ENCODE data around the gene GSAP. TPM values are rescaled to one million over a fixed set of nuclear protein-coding genes. Genes with fewer than 3 reads are reported as not detected.

GSAP gene
- total RNA-seq, 1 donor from 2014 or later = 19.6 TPM

DNA sequence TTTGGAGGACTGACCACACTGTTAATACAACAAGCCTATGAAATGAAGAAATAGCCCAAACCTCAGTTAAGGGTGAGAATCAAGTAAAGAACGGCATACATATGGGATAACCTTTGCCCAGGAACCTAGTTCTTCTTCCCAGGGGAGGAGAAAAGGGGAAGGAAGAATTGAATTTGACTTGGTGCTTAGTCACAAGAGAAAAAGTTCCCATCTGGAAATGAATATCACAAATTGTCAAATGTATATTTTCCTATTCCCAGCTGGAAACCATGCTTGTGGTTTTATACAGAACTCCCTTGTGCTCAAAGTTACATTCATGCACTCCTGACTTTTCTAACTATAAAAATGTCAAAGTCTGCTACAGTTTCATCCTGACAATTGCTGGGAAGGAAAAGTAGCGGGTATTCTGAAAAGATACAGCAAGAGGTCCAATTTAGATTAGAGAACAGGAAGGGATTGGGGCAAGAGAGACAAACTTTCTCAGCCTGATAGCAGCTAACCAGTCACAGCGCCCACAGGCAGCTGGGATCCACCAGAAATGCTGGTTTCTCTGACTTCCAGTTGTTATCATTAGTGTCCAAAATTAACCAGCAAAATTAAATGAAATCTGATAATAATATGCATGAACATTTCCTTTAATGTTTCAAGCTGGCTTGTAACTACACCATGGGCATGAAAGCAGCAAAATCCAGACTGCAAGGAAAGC is 18.6 kb upstream of the GSAP start:
- no peak overlapping the region for H3K27ac Mint-ChIP-seq
- DNase-seq (ENCODE audit: low spot score in 2 of 2, unreplicated experiment in 2 of 2) = no peak
- H3K4me1 Mint-ChIP-seq = peaks cover 13% of the 10 kb centered on the region

DNA sequence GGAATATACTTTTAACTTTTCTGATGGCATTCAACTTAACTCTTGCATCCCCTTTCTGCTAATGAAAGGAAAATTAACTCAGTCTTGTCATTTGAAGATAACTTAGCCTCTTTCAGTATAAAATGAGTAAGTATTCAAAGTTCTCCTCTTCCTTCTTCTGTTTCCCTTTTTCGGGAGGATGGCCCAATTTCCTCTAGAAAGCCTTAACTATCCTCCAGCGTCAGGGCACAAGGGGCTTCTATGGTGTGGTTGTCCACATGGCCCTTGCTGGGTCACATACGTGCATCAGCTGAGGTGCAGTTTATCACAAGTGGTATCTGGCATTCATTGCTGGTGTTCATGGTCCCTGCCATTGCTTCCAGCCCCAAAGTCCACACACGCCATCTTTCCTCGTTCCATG is 17.8 kb upstream of the GSAP start:
- Mint-ChIP-seq H3K27me3 (ENCODE audit: low read depth) (no peaks in the 10 kb centered on the region), H3K9me3 (no peaks in the 10 kb centered on the region), H3K4me3 (no peak overlapping the region), H3K4me1 (peaks cover 13% of the 10 kb centered on the region), H3K27ac (no peak overlapping the region), H3K36me3 (no peaks in the 10 kb centered on the region)
- TF ChIP-seq, protein P1, sequence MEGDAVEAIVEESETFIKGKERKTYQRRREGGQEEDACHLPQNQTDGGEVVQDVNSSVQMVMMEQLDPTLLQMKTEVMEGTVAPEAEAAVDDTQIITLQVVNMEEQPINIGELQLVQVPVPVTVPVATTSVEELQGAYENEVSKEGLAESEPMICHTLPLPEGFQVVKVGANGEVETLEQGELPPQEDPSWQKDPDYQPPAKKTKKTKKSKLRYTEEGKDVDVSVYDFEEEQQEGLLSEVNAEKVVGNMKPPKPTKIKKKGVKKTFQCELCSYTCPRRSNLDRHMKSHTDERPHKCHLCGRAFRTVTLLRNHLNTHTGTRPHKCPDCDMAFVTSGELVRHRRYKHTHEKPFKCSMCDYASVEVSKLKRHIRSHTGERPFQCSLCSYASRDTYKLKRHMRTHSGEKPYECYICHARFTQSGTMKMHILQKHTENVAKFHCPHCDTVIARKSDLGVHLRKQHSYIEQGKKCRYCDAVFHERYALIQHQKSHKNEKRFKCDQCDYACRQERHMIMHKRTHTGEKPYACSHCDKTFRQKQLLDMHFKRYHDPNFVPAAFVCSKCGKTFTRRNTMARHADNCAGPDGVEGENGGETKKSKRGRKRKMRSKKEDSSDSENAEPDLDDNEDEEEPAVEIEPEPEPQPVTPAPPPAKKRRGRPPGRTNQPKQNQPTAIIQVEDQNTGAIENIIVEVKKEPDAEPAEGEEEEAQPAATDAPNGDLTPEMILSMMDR (IDR thresholded peaks at IDR 0.05; ENCODE audit: unreplicated experiment) = no peak
- DNase-seq (ENCODE audit: low spot score in 2 of 2, unreplicated experiment in 2 of 2) = no peak

More for the DNA sequence above, 18.6 kb upstream of the GSAP start:
- Mint-ChIP-seq H3K27me3 (ENCODE audit: low read depth) (no peaks in the 10 kb centered on the region), H3K36me3 (no peaks in the 10 kb centered on the region), H3K4me3 (no peak overlapping the region), H3K9me3 (no peaks in the 10 kb centered on the region)
- TF ChIP-seq, protein P1 (IDR thresholded peaks at IDR 0.05; ENCODE audit: unreplicated experiment) = no peak

DNA sequence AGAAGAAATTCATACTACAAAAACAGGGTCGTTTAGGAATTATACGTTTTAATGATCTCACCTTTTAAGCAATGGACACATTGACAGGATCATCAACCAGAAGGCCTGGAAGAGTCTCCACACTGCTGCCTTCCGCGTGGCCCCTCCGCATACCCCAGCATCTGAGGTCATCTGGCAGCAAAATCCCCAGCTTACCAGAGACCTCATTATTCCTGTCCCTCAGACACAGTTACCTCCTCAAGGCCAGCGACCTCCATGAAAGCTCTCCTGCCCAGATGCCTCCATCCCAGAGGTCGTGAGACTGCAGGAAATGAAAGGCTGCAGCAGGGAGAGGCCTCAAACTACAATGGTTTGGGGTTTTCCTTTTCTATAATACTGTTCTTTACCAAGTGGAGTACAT is 14.8 kb upstream of the GSAP start:
- no peaks in the 10 kb centered on the region for H3K36me3 Mint-ChIP-seq
- no peak overlapping the region for H3K4me3 Mint-ChIP-seq
- peaks cover 35% of the 10 kb centered on the region for H3K4me1 Mint-ChIP-seq
- no peaks in the 10 kb centered on the region for H3K27me3 Mint-ChIP-seq (ENCODE audit: low read depth)
- H3K27ac Mint-ChIP-seq = no peak overlapping the region
- no peak for DNase-seq (ENCODE audit: low spot score in 2 of 2, unreplicated experiment in 2 of 2)
- TF ChIP-seq, protein P1 (IDR thresholded peaks at IDR 0.05; ENCODE audit: unreplicated experiment) = no peak
- H3K9me3 Mint-ChIP-seq = no peaks in the 10 kb centered on the region

DNA sequence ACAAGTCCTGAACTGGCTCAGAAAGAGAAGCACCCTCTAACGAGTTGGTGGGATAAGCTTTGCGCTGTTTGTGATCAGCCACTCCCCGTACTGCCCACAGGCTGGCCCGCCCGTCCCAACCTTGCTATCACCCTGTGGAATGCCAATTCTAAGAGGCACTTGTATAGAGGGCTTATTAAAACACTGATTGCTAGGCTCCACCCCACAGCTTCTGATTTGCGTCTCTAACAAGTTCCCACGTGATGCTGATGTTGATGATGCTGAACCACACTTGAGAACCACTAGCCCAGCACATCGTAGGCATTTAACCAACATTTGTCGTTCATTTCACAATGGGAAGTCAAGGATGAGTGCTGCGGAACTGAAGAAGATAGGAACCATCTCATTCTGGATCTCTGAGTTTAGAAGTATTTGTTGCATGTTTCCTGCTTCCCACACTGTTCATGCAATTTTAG is 12.7 kb upstream of the GSAP start:
- Mint-ChIP-seq H3K27me3 (ENCODE audit: low read depth) (no peaks in the 10 kb centered on the region), H3K4me3 (no peak overlapping the region), H3K4me1 (peaks cover 42% of the 10 kb centered on the region), H3K27ac (no peak overlapping the region), H3K36me3 (no peaks in the 10 kb centered on the region), H3K9me3 (no peaks in the 10 kb centered on the region)
- no peak for DNase-seq (ENCODE audit: low spot score in 2 of 2, unreplicated experiment in 2 of 2)
- TF ChIP-seq, protein P1 (IDR thresholded peaks at IDR 0.05; ENCODE audit: unreplicated experiment) = no peak

DNA sequence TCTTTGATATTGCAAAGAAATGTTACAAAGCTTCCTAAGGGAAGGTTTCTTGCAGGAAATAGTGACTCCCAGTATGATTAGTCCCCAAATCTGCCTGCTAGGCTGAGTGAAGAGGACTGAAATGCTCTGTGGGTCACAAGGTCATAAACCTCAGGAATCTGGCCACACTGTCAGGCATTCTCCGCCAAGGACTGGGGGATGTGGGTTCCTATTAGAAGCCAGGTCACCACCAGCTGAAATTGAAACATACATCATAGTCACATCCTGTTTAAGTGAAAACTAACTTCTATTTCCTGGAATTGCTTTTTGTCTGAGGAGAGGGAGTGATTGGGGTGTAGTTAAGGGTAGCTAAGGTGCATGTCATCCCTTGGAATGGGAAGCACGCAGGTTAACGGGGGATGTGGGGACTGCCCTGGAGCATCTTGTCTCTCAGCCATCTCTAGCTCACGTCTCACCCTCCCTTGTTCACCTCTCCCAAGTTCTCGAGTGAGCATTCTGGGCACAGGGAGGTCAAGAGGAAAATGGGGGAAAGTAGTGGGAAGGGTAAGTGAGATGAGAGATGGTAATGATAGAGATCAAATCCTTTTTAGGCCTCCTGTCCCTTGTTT is 12.0 kb upstream of the GSAP start:
- Mint-ChIP-seq H3K27me3 (ENCODE audit: low read depth) (no peaks in the 10 kb centered on the region), H3K36me3 (no peaks in the 10 kb centered on the region), H3K9me3 (no peaks in the 10 kb centered on the region), H3K4me1 (peaks cover 42% of the 10 kb centered on the region), H3K27ac (no peak overlapping the region), H3K4me3 (no peak overlapping the region)
- DNase-seq (ENCODE audit: low spot score in 2 of 2, unreplicated experiment in 2 of 2) = no peak
- TF ChIP-seq, protein P1 (IDR thresholded peaks at IDR 0.05; ENCODE audit: unreplicated experiment) = no peak

Data from mesothelial cell of epicardium (in vitro differentiated cells).